HepG2 (cell line): ENCODE results near the gene CNOT2.

Experiments
- EP300 ChIP-seq, 3 experiments: sonication (generic) in 1 of 3; formaldehyde crosslinking in 1 of 3; IDR thresholded peaks; 2 replicates each; pipeline versions ENCODE4 v1.5.1 to v1.6.1; 2011 to 2020; ENCODE audit warnings: low read depth in 2 of 3, low read length in 2 of 3, borderline replicate concordance in 1 of 3, improper control_type of control experiment in 1 of 3, mild to moderate bottlenecking in 1 of 3, missing genetic modification reagents in 1 of 3, moderate library complexity in 1 of 3
- ETV6 ChIP-seq: sonication (generic); formaldehyde crosslinking; conservative IDR thresholded peaks from 2 replicates; pipeline ENCODE4 v1.4.0; 2020; ENCODE audit warnings: missing genetic modification reagents
- EZH2 ChIP-seq: conservative IDR thresholded peaks from 2 replicates; pipeline ENCODE4 v1.6.1; 2012; ENCODE audit warnings: mild to moderate bottlenecking, low read depth, low read length, moderate library complexity
- KAT2B ChIP-seq: fragments of 150-350 bp; IDR thresholded peaks from 2 replicates; pipeline ENCODE4 v1.6.1; 2014; ENCODE audit warnings: low read depth, low read length, borderline replicate concordance
- KDM1A ChIP-seq: IDR thresholded peaks from 2 replicates; pipeline ENCODE4 v1.6.1; 2016; ENCODE audit warnings: missing compliant biosample characterization
- MXI1 ChIP-seq: IDR thresholded peaks from 3 replicates; pipeline ENCODE4 v1.6.1; 2012; ENCODE audit warnings: low read depth, low read length, inconsistent platforms, borderline replicate concordance
- TCF7 ChIP-seq: sonication (generic); IDR thresholded peaks from 2 replicates; pipeline ENCODE4 v1.6.1; 2016; ENCODE audit warnings: antibody characterized with exemption, low read depth
- WIZ ChIP-seq: sonication (generic); formaldehyde crosslinking; IDR thresholded peaks from 2 replicates; pipeline ENCODE4 v1.5.1; 2020; ENCODE audit warnings: mild to moderate bottlenecking, missing genetic modification reagents
- ZNF235 ChIP-seq: sonication (generic); formaldehyde crosslinking; IDR thresholded peaks from 2 replicates; pipeline ENCODE4 v1.8.1; 2023; ENCODE audit warnings: mild to moderate bottlenecking, missing genetic modification reagents, borderline replicate concordance
- TF ChIP-seq, protein P1 (sequence below), 2 experiments: IDR thresholded peaks; 2 replicates each; pipeline ENCODE4 v1.6.1; 2011 to 2012; ENCODE audit warnings: low read length in 2 of 2, borderline replicate concordance in 1 of 2, low read depth in 1 of 2, mild to moderate bottlenecking in 1 of 2, moderate library complexity in 1 of 2
- TF ChIP-seq, protein P2 (sequence below): sonication (generic); formaldehyde crosslinking; IDR thresholded peaks from 2 replicates; pipeline ENCODE4 v1.5.0; 2020; ENCODE audit warnings: mild to moderate bottlenecking, missing genetic modification reagents, moderate library complexity
- TF ChIP-seq, protein P3 (sequence below): sonication (generic); formaldehyde crosslinking; IDR thresholded peaks from 2 replicates; pipeline ENCODE4 v1.9.0; 2021; ENCODE audit warnings: mild to moderate bottlenecking, missing genetic modification reagents
- TF ChIP-seq, protein P4 (sequence below): sonication (generic); formaldehyde crosslinking; IDR thresholded peaks from 2 replicates; pipeline ENCODE4 v1.5.0; 2020; ENCODE audit warnings: missing genetic modification reagents, mild to moderate bottlenecking, borderline replicate concordance

DNA sequence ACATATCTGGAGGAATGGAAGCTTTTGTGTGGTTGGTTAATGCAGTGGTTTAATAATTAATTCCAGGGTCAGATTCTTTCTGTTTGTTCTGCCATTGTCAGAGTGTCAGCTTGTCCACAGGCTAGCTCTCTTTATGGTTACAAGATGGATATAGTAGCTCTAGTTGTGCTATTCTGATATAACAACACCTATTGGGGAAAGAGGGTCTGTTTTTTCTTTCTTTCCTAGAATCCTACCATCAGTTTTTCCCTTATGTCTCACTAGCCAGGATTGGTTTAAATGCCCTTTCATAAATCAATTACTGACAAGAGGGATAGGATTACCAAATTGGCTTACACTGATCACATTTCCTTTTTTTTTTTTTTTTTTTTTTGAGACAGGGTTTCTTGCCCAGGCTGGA lies 27.8 kb downstream of the CNOT2 start:
- no peak for TF ChIP-seq KDM1A (CRISPR knock-in tag)
- TF ChIP-seq EP300 (IDR thresholded peaks at IDR 0.05; ENCODE audit: low read depth in 2 of 2, low read length in 2 of 2), result no peak
- no peak for TF ChIP-seq EP300 (CRISPR knock-in tag; IDR thresholded peaks at IDR 0.05; ENCODE audit: borderline replicate concordance)
- TF ChIP-seq, protein P1, sequence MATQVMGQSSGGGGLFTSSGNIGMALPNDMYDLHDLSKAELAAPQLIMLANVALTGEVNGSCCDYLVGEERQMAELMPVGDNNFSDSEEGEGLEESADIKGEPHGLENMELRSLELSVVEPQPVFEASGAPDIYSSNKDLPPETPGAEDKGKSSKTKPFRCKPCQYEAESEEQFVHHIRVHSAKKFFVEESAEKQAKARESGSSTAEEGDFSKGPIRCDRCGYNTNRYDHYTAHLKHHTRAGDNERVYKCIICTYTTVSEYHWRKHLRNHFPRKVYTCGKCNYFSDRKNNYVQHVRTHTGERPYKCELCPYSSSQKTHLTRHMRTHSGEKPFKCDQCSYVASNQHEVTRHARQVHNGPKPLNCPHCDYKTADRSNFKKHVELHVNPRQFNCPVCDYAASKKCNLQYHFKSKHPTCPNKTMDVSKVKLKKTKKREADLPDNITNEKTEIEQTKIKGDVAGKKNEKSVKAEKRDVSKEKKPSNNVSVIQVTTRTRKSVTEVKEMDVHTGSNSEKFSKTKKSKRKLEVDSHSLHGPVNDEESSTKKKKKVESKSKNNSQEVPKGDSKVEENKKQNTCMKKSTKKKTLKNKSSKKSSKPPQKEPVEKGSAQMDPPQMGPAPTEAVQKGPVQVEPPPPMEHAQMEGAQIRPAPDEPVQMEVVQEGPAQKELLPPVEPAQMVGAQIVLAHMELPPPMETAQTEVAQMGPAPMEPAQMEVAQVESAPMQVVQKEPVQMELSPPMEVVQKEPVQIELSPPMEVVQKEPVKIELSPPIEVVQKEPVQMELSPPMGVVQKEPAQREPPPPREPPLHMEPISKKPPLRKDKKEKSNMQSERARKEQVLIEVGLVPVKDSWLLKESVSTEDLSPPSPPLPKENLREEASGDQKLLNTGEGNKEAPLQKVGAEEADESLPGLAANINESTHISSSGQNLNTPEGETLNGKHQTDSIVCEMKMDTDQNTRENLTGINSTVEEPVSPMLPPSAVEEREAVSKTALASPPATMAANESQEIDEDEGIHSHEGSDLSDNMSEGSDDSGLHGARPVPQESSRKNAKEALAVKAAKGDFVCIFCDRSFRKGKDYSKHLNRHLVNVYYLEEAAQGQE (IDR thresholded peaks at IDR 0.05; ENCODE audit: borderline replicate concordance in 1 of 2, low read depth in 1 of 2, low read length in 2 of 2), result no peak
- TF ChIP-seq ZNF235, result no peak
- TF ChIP-seq, protein P2, sequence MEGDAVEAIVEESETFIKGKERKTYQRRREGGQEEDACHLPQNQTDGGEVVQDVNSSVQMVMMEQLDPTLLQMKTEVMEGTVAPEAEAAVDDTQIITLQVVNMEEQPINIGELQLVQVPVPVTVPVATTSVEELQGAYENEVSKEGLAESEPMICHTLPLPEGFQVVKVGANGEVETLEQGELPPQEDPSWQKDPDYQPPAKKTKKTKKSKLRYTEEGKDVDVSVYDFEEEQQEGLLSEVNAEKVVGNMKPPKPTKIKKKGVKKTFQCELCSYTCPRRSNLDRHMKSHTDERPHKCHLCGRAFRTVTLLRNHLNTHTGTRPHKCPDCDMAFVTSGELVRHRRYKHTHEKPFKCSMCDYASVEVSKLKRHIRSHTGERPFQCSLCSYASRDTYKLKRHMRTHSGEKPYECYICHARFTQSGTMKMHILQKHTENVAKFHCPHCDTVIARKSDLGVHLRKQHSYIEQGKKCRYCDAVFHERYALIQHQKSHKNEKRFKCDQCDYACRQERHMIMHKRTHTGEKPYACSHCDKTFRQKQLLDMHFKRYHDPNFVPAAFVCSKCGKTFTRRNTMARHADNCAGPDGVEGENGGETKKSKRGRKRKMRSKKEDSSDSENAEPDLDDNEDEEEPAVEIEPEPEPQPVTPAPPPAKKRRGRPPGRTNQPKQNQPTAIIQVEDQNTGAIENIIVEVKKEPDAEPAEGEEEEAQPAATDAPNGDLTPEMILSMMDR (CRISPR knock-in tag), result no peak
- no peak for TF ChIP-seq MXI1
- TF ChIP-seq EZH2, result no peak
- no peak for TF ChIP-seq TCF7
- TF ChIP-seq WIZ, result no peak
- TF ChIP-seq ETV6 (CRISPR knock-in tag), result no peak
- TF ChIP-seq, protein P3, sequence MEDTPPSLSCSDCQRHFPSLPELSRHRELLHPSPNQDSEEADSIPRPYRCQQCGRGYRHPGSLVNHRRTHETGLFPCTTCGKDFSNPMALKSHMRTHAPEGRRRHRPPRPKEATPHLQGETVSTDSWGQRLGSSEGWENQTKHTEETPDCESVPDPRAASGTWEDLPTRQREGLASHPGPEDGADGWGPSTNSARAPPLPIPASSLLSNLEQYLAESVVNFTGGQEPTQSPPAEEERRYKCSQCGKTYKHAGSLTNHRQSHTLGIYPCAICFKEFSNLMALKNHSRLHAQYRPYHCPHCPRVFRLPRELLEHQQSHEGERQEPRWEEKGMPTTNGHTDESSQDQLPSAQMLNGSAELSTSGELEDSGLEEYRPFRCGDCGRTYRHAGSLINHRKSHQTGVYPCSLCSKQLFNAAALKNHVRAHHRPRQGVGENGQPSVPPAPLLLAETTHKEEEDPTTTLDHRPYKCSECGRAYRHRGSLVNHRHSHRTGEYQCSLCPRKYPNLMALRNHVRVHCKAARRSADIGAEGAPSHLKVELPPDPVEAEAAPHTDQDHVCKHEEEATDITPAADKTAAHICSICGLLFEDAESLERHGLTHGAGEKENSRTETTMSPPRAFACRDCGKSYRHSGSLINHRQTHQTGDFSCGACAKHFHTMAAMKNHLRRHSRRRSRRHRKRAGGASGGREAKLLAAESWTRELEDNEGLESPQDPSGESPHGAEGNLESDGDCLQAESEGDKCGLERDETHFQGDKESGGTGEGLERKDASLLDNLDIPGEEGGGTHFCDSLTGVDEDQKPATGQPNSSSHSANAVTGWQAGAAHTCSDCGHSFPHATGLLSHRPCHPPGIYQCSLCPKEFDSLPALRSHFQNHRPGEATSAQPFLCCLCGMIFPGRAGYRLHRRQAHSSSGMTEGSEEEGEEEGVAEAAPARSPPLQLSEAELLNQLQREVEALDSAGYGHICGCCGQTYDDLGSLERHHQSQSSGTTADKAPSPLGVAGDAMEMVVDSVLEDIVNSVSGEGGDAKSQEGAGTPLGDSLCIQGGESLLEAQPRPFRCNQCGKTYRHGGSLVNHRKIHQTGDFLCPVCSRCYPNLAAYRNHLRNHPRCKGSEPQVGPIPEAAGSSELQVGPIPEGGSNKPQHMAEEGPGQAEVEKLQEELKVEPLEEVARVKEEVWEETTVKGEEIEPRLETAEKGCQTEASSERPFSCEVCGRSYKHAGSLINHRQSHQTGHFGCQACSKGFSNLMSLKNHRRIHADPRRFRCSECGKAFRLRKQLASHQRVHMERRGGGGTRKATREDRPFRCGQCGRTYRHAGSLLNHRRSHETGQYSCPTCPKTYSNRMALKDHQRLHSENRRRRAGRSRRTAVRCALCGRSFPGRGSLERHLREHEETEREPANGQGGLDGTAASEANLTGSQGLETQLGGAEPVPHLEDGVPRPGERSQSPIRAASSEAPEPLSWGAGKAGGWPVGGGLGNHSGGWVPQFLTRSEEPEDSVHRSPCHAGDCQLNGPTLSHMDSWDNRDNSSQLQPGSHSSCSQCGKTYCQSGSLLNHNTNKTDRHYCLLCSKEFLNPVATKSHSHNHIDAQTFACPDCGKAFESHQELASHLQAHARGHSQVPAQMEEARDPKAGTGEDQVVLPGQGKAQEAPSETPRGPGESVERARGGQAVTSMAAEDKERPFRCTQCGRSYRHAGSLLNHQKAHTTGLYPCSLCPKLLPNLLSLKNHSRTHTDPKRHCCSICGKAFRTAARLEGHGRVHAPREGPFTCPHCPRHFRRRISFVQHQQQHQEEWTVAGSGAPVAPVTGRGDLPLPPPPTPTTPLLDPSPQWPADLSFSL (CRISPR knock-in tag), result no peak
- no peak for TF ChIP-seq KAT2B
- TF ChIP-seq, protein P4, sequence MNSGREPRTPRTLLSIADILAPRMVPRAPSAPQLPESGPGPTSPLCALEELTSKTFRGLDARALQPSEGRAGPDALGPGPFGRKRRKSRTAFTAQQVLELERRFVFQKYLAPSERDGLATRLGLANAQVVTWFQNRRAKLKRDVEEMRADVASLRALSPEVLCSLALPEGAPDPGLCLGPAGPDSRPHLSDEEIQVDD (CRISPR knock-in tag), result no peak
